GM18951 (cell line): Measurements from ENCODE around the gene OR10G3.

Source experiments
- POLR2A ChIP-seq: IDR thresholded peaks from 4 replicates; pipeline ENCODE4 v1.6.1; 2011; ENCODE audit warnings: mild to moderate bottlenecking; ENCODE audit not compliant: insufficient read length, insufficient read depth; ENCODE audit errors: extremely low read depth
- in situ Hi-C: fragments of 300-500 bp; cut with MboI; formaldehyde crosslinking; loops from one replicate; pipeline ENCODE4 v1.12.0; 2022; ENCODE audit warnings: low sequenced_read_pairs, mixed read lengths, inconsistent platforms; ENCODE audit not compliant: unreplicated experiment

OR10G3 gene

DNA sequence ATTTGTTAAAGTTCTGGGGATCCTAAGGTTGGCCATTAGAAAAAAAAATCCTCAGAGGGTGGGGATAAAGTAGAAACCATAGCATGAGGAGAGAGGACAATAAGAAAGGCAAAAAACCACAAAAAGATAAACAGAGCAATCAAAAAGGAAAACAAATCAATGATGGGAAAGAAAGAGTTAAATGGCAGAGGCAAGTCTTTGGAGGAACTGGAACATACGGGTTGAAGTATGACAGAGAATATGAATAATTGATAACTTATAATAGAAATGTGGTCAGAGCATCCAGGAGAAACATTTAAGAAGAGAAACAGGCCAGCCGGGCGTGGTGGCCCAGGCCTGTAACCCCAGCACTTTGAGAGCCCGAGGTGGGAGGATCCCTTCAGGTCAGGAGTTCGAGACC, 35.9 kb downstream of the OR10G3 start:
- in situ Hi-C loops: no loop called here
- TF ChIP-seq POLR2A: no peak

DNA sequence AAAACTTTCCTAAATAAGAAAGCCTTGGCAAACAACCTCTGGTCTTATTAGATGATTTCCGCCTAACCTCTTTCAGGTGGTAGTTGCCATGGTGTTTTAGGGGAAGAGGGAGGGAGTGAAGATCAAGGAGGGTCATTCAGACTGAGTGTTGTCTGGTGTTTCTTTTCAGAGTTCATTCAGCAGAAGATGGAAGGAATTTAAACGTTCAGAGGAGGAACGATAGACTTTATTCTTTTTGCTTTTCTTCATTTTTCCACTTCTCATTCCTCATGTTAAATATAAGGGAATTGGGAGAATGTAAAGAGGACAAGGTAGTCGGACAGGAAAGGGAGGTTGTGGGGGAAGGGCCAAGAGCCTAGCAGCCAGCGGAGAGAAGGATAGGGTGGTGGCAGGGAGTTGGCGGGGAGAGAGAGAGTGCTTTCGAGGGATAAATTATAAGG, 36.3 kb downstream of the OR10G3 start:
- in situ Hi-C loops: no loop called here
- TF ChIP-seq POLR2A: no peak

DNA sequence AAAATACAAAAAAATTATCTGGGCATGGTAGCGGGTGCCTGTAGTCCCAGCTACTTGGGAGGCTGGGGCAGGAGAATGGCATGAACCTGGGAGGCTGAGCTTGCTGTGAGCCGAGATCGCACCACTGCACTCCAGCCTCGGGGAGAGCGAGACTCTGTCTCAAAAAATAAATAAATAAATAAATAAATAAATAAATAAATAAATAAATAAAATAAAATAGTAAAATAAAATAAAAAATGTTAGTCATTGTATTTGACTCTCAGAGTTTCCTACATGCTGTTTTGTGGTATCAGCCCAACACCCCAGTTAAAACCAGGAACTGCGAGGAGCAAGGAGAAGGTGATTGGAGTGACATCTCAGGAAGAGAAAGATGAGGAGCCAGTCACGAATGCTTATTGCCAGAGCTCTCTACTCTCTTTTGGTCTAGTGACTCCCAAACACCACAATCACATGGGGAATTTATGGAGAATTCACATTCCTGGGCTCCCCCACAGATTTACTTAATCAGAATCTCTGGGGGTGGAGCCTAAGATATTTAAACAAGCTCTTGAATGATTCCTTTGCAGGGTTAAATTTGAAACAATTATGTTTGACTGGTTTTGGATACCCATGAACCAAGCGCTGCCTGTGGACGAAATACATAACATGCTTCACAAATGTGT, 38.3 kb downstream of the OR10G3 start:
- no peak for TF ChIP-seq POLR2A

GRCh38 chr14:21539189-21539940, 40.5 kb downstream of the OR10G3 start:
- in situ Hi-C loops: no loop called here

More for the DNA sequence above, 38.3 kb downstream of the OR10G3 start:
- in situ Hi-C loops: no loop called here

DNA sequence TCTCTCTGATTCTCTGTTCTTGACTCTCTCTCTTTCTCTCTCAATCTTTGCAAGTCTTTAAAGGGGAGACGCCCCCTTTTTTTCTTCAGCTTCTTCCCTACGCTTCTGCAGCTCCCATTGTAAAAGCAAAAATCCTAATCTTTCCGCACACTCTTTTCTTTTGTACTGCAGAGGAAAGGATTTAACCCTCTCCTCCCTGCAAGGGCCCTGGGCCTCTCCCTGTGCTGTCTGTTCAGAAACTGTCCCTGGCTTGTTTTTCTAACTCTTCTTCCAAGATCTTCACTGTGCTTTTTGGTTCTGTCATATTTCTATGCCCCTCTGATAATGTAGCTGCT, 42.8 kb downstream of the OR10G3 start:
- in situ Hi-C loops: no loop called here
- TF ChIP-seq POLR2A: no peak

More at GRCh38 chr14:21539189-21539940, 40.5 kb downstream of the OR10G3 start:
- no peak for TF ChIP-seq POLR2A

DNA sequence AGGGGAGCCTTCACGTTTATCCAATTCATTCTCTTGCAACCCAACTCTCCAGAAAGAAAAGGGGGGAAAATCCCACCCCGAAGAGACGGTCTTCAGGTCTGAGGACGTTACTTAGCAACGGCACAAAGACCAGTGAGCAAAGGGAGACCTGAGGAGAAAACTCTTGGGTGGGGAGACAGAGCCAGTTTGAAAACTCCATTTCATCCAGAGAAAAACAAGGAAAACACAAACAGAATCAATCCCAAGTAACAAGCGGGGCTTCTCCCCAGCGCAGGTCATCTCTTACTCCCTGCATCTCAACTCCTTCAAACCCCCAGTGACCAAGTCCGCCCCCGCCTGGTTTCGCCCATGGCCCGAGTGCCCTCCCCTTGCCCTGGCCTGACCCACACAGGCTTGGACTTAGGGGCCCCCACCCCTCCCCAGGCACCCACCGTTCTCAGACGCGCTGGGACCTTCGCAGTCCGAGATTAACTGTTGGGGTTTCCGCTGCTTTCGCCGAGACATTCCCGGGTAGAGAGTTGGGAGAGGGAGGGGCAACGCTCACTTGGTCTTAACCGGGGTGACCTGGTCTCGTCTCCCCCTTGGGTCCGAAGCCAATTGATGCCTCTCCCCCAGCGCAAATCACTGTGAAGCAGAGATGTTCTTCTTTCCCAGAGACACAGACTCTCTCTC, 43.3 kb downstream of the OR10G3 start:
- in situ Hi-C loops: no loop called here
- TF ChIP-seq POLR2A: no peak

GRCh38 chr14:21535545-21536417, 44.1 kb downstream of the OR10G3 start:
- in situ Hi-C loops: no loop called here
- TF ChIP-seq POLR2A: no peak

- no peak for TF ChIP-seq POLR2A
- in situ Hi-C loops: no loop called here
These were observed 45.3 kb downstream of the OR10G3 start for GRCh38 chr14:21534576-21534975.

- in situ Hi-C loops: no loop called here
- no peak for TF ChIP-seq POLR2A
These were observed 46.6 kb downstream of the OR10G3 start for GRCh38 chr14:21533294-21533693.

- no peak for TF ChIP-seq POLR2A
- in situ Hi-C loops: no loop called here
These were observed 50.4 kb downstream of the OR10G3 start for GRCh38 chr14:21529515-21529914.

- no peak for TF ChIP-seq POLR2A
- in situ Hi-C loops: no loop called here
These were observed 51.2 kb downstream of the OR10G3 start for GRCh38 chr14:21528381-21529348.

DNA sequence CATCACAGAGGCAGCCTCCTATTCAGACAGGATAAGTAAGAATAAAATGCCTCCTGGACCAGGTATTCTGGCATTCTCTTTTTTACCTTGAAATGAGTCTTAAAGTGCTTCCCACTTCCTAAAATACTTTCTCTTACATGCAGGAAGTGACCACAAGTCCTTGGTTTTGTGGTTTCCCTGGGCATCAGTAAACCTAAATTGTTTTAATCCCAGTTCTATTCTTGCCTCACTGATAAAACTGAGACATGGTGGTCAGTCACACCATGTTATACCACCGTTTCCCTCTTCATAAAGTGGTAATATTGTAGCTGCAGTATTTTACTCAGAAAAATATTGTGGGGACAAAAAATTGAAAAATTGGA, 52.6 kb downstream of the OR10G3 start:
- no peak for TF ChIP-seq POLR2A
- in situ Hi-C loops: no loop called here

DNA sequence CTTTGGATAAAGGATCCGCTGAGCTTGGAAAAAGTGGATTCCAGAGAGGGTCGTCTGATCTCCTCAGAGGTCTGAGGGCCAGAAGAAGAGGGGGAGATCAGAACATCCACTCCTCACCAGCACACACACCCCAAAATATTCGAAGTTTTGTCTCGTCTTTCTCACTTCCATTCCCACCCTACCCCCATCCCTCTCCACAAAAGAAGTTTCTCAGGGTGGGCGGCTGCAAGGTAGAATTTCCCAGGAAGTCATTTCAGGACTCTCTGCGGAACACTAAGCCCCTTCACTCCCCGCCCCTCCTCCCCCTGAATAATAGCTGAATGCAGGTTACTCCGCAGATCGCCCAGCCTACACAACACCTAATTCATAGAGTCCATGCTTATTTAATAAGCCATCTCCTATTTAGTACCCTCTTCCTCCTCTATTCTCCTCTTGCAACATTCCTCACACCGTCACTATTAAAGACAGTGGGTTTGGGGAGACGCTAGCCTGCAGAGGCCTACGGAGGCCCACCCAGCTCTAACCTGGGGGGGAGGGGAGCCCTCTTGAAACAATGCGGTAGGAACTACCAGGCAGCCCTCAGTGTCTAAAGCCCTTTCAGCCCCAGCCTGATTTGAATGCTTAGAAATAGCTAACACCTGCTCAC, 53.1 kb downstream of the OR10G3 start:
- in situ Hi-C loops: no loop called here

More for the DNA sequence above, 53.1 kb downstream of the OR10G3 start:
- TF ChIP-seq POLR2A: no peak
